ENCODE results near the gene ACTN4.
A peak's percentile ranks its signal among the peaks of the same experiment; 100 is the strongest.
"Not testable (repeated sequence)": the region's sequence is repeated elsewhere in the genome, so short reads cannot be mapped to it uniquely, and the experiment has no call there.

Gene ACTN4

DNA sequence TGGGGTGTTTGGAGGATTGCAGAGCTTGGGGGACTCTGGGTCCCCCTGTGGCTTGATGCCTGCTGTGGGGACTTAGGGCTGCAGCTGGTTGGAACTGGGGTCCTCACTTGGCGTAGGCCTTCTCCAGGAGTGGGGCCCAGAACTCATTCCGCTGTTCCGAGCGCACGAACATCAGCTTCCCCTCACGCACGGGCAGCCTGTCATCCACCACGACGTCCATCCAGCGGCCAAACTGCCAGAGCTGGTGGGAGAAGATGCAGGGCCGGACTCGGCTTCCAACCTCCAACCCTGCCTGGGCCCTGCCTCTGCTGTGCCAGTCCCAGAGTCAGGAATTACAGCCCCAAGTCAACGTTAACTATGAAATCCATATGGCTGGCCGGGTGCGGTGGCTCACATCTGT is 94.2 kb downstream of the ACTN4 start:
- no peak for DNase-seq

DNA sequence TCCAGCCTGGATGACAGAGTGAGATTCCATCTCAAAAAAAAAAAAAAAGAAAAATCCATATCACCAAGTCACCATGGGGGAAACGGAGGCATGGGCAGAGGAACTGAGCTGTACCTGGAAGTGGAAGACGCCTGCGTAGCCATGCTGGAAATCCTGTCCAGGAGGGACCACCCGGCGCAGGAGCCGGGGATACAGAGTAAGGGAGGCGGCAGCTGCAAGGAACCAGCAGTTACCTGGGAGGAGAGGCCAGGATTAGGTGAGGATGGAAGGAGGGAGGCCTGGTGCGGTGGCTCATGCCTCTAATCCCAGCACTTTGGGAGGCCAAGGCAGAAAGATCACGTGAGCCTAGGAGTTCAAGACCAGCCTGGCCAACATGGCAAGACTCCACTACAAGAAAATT is 94.8 kb downstream of the ACTN4 start:
- DNase-seq = no peak

DNA sequence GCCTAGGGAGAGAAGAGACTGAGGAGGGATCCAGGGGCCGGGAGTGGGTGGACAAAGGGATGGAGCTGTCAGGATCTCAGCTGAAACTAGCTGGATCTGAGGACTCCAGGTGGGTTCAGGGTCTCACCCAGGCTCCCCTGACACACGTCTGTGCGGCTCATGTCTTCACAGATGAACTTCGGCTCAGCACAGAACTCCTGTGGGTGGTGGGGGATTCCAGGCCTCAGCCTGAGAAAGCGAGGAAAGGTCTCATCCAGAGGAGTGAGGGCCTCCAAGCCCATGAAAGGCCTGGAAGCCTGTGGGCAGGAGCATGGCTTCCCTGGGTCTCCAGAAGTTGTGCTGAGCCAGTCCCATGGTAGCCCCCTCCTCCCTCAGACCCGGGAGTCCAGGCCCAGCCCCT is 95.5 kb downstream of the ACTN4 start:
- DNase-seq = no peak

GRCh38 chr19:38743394-38744297 is 96.2 kb downstream of the ACTN4 start:
- DNase-seq = no peak

- DNase-seq = no peak
These were observed 96.8 kb downstream of the ACTN4 start, which contains the start of gene CAPN12 for GRCh38 chr19:38744298-38744681. CAPN12 (minus strand) TSS chr19:38744474; CDS start chr19:38744165, 309 bp downstream.

DNA sequence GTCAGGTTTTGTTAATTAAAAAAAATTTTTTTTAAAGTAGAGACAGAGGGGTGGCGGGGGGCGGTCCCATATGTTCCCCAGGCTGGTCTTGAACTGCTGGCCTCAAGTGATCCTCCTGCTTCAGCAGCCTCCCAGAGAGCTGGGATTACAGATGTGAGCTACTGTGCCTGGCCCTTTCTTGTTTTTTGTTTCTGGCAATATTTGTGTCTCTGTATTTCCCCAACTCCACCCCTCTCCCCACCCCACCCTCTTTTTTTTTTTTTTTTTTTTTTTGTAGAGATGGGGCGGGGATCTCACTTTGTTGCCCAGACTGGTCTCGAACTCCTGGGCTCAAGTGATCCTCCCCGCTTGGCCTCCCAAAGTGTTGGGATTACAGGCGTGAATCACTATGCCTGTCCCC is 97.4 kb downstream of the ACTN4 start:
- DNase-seq = no peak

- DNase-seq = no peak
These were observed 97.9 kb downstream of the ACTN4 start for GRCh38 chr19:38745316-38745715.

DNA sequence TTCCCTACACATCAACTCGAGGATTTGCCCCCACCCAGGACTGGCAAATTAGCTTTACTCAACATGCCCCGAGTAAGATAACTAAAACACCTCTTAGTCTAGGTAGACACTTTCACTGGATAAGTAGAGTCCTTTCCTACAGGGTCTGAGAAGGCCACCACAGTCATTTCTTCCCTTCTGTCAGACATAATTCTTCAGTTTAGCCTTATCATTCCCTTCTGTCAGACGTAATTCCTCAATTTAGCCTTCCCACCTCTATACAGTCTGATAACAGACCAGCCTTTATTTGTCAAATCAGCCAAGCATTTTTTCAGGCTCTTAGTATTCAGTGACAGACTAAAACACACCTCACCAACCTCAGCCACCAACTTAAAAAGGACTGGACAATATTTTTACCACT is 106.3 kb downstream of the ACTN4 start:
- DNase-seq = not testable (repeated sequence)

DNA sequence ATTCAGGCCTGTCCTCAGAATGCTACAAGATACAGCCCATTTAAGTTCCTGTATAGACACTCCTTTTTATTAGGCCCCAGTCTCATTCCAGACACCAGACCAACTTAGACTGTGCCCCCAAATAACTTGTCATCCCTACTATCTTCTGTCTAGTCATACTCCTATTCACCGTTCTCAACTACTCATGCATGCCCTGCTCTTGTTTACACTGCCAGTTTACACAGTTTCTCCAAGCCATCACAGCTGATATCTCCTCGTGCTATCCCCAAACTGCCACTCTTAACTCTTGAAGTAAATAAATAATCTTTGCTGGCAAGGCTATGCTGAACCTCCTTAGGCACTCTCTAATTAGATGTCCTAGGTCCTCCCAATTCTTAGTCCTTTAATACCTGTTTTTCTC is 106.7 kb downstream of the ACTN4 start:
- DNase-seq = not testable (repeated sequence)

DNA sequence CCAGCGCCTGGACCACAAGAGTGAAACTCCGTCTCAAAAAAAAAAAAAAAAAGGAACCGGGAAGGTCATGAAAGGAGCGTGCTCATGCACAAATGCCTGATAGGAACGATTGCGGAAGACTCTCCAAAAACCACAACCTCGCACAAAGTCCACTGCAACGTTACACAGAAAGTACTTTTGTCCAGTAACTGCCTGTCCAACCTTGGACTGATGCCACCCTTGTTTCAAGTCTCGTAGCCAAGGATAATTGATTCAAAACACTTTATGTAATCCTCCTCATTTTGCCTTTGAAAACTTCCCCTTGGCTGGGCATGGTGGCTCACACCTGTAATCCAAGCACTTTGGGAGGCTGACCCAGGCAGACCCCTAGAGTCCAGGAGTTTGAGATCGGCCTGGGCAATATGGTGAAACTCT is 112.1 kb downstream of the ACTN4 start:
- no peak for DNase-seq

- not testable (repeated sequence) for DNase-seq
These were observed 113.5 kb downstream of the ACTN4 start for GRCh38 chr19:38760805-38761517.

DNA sequence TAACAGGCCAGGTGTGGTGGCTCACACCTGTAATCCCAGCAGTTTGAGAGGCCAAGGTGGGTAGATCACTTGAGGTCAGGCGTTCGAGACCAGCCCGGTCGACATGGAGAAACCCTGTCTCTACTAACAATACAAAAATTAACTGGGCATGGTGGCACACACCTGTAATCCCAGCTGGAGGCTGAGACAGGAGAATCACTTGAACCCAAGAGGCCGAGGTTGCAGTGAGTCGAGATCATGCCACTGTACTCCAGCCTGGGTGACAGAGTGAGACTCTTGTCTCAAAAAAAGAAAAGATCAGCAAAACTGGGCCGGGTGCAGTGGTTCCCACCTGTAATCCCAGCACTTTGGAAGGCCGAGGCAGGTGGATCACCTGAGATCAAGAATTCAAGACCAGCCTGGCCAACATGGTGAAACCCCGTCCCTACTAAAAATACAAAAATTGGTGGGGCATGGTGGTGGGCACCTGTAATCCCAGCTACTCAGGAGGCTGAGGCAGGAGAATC is 114.5 kb downstream of the ACTN4 start:
- DNase-seq = not testable (repeated sequence)

GRCh38 chr19:38763795-38764220 is 116.4 kb downstream of the ACTN4 start:
- no peak for DNase-seq

DNA sequence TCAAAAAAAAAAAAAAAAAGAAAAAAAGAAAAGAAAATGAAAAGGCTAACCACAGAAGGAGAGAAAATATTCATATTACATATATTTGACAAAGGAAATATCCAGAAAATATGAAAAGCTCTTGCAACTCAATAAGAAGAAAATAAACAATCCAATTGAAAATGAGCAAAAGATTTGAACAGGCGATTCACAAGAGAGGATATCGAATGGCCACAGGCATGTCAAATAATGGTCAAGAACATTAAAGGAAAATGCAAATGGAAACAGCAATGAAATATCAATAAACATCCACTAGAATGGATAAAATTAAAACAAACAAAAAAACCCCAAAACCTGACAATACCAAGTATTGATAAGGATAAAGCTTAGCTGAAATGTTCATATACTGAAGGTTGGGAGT is 117.8 kb downstream of the ACTN4 start:
- no peak for DNase-seq

GRCh38 chr19:38766276-38767047 is 119.0 kb downstream of the ACTN4 start:
- DNase-seq = no peak

GRCh38 chr19:38769635-38770211 is 122.3 kb downstream of the ACTN4 start:
- peak; percentile 92 for DNase-seq

GRCh38 chr19:38770228-38770948 is 122.9 kb downstream of the ACTN4 start:
- DNase-seq = not testable (repeated sequence)

GRCh38 chr19:38770949-38771275 is 123.5 kb downstream of the ACTN4 start:
- DNase-seq = not testable (repeated sequence)

- not testable (repeated sequence) for DNase-seq
These were observed 124.1 kb downstream of the ACTN4 start for GRCh38 chr19:38771569-38771968.

- no peak for DNase-seq
These were observed 126.2 kb downstream of the ACTN4 start, which contains the start of gene LGALS7 for GRCh38 chr19:38773469-38774177. LGALS7 (minus strand) TSS chr19:38773517; CDS start chr19:38773492, 25 bp downstream.
